ENCODE data around the gene STRAP.

The STRAP gene

DNA sequence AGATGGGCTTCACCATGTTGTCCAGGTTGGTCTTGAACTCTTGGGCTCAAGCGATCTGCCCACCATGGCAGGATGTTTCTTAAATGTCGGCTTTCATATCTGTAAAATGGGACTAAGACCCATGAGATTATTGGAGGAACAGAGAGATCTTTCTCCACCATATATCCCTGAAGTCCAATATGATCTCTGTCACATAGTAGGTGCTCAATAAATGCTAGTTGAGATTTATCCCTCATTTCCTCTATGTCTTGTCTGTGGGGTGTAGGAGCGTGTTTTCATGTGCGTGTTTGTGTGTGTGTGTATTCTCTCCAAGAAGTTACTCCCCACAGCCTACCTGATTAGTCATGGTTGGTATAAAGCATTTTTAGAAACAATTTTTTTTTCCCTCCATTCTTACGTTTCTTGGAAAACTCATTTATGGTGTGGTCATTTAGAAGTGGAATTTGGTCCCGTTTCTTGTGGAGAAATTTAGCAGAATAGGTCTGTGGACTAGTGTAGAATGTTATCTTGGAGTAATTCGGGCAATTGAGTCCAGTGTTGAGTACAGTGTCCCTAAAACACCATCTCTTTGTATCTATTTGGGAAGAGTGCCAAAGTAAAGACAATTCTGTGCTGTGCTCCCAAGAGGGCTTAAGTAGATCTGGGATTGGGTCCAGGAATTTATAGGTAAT lies 4.3 kb downstream of the STRAP start:
- no peaks in the 10 kb centered on the region for H3K27me3 ChIP-seq
- TF ChIP-seq CTCF (IDR thresholded peaks at IDR 0.05) = no peak
- H3K4me1 ChIP-seq = peaks cover 0 to 56% (median 26%) of the 10 kb centered on the region in 4 donors
- intact Hi-C loops (cut with DNase I; ENCODE audit: low total_unique reads) = no loop called here
- peaks cover 15 to 17% (median 16%) of the 10 kb centered on the region in 3 donors for H3K36me3 ChIP-seq
- no peaks in the 10 kb centered on the region for H3K9me3 ChIP-seq
- DNase-seq = no peak
- H3K27ac ChIP-seq = no peak overlapping the region
- no peak overlapping the region for H3K4me3 ChIP-seq

- H3K4me1 ChIP-seq = peaks cover 0 to 56% (median 26%) of the 10 kb centered on the region in 4 donors
- H3K27me3 ChIP-seq = no peaks in the 10 kb centered on the region
- no peak overlapping the region for H3K27ac ChIP-seq
- peaks cover 18 to 21% (median 20%) of the 10 kb centered on the region in 3 donors for H3K36me3 ChIP-seq
- intact Hi-C loops (cut with DNase I; ENCODE audit: low total_unique reads) = no loop called here
- no peak for TF ChIP-seq CTCF (IDR thresholded peaks at IDR 0.05)
- DNase-seq = no peak
- H3K9me3 ChIP-seq = no peaks in the 10 kb centered on the region
- no peak overlapping the region for H3K4me3 ChIP-seq
Measured at GRCh38 chr12:15887043-15887817, 5.0 kb downstream of the STRAP start.

DNA sequence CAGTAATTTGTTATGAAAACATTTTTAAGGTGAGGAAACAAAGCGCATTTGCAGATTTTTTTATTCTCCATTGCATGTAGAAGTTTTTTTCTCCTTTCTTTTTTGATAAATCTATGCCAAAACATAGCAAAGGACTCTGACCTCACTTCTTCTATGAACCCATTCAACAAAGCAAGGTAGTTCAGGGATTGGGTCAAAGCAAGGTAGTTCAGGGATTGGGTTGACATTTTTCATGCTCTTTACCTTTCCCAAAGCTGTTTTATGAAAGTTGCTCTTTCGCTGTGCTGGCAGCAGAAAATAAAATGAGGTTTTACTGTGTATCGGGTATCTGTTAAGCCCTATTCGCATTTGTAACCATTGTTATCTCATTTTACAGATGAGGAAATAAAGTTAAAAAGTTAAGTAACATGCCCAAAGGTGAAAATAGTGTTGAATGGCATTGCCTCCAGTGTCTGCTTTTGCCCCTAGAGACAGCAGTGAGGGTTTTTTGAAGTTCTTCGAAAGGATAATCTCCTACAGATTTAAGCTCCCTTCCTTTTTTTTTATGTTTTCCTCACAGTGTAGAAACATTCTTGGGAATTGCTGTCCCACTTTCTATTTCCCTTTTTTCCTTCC lies 10.6 kb downstream of the STRAP start:
- Histone ChIP-seq H3K36me3 (peaks cover 44 to 60% (median 45%) of the 10 kb centered on the region in 3 donors), H3K9me3 (no peaks in the 10 kb centered on the region), H3K27ac (no peak overlapping the region), H3K4me1 (peaks cover 0 to 10% (median 4%) of the 10 kb centered on the region in 4 donors), H3K4me3 (no peak overlapping the region), H3K27me3 (no peaks in the 10 kb centered on the region)
- TF ChIP-seq CTCF (IDR thresholded peaks at IDR 0.05) = no peak
- intact Hi-C loops (cut with DNase I; ENCODE audit: low total_unique reads) = no loop called here
- DNase-seq = no peak

DNA sequence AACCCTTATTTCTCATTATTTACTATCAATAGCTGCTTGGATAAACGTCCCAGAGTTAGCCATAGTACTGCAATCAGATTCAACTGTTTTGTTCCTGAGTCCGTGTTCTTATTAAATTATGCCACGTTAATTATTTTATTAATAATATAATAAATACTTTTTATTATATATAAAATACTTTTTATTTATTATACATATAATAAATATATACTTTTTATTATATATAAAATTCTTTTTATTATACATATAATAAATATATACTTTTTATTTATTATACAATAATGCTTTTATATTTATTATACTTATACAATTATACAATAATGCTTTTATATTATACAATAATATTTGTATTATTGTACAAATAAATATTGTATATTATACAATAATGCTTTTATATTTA lies 11.1 kb downstream of the STRAP start:
- Histone ChIP-seq H3K4me1 (peaks cover 0 to 9% (median 2%) of the 10 kb centered on the region in 4 donors), H3K36me3 (peaks cover 44 to 65% (median 45%) of the 10 kb centered on the region in 3 donors), H3K4me3 (no peak overlapping the region), H3K27me3 (no peaks in the 10 kb centered on the region), H3K9me3 (no peaks in the 10 kb centered on the region), H3K27ac (no peak overlapping the region)
- DNase-seq = no peak
- intact Hi-C loops (cut with DNase I; ENCODE audit: low total_unique reads) = no loop called here
- TF ChIP-seq CTCF (IDR thresholded peaks at IDR 0.05) = no peak

DNA sequence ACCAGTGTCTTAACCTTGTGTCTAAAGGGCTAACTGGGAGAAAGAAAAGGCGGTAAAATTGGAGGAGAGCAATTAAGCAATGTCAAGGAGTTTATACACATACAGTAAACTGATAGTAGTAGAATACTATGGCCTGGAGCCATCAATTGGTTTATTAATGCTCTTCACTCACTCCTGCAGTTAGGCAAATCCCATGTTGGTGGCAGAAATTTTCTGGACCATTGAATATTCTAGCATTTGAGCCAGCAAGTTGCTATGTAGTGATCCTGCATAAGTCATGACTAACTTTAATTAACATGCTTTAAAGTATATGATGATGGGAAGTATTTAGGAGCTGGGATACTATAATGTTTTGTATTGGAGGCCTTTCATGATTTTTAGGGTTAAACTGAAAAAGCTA lies 14.7 kb downstream of the STRAP start:
- intact Hi-C loops (cut with DNase I; ENCODE audit: low total_unique reads) = no loop called here
- Histone ChIP-seq H3K27me3 (no peaks in the 10 kb centered on the region), H3K27ac (no peak overlapping the region), H3K36me3 (peaks cover 42 to 65% (median 53%) of the 10 kb centered on the region in 3 donors), H3K4me3 (no peak overlapping the region), H3K9me3 (no peaks in the 10 kb centered on the region), H3K4me1 (peaks cover 0 to 14% (median 0%) of the 10 kb centered on the region in 4 donors)
- DNase-seq = no peak
- no peak for TF ChIP-seq CTCF (IDR thresholded peaks at IDR 0.05)
